Measurements from ENCODE around the gene RAB40C.

RAB40C gene

DNA sequence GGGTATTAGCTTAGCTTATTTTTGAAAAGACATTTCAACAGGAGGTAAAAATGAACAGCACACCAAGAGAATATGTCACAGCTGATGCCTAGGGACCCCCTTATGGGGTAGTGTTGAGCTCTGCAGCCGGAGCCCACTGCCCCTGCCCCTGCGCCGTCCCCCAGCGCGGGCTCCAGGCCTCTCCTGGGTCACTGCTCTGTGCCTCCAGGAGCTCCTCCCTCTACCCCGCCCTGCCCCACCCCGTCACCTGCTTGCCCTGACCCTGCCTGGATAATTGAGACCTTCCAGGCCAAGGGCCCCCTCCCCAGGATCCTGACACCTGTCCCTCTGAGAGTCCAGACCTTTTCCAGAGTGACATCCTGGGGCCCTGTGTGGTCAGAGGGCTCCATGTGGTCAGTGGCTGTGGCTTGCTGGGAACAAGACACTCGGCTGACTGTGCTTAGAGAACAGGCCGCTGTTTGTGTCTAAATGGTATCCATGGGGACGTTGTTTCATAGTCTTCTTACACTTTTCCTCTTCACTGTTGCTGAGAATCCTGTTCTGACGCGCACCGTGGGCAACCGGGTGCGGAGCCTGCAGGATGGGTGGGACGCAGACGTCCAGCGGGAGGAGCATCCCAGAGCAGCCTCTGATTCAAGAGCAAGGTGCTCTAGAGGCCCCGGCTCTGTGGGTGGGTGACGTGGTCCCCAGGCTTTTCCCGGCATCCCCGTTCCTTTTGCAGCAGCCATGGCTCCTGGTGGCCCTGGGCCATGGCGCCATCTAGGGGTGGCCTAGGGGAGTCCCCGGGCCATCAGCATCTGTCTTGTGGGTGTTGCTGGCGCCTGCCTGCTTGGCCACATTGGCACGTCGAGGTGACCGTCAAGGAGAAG is 20.9 kb downstream of the RAB40C start:
- DNase-seq = peak in 49 of 56 donors; percentile 24 to 84 (median 52)

DNA sequence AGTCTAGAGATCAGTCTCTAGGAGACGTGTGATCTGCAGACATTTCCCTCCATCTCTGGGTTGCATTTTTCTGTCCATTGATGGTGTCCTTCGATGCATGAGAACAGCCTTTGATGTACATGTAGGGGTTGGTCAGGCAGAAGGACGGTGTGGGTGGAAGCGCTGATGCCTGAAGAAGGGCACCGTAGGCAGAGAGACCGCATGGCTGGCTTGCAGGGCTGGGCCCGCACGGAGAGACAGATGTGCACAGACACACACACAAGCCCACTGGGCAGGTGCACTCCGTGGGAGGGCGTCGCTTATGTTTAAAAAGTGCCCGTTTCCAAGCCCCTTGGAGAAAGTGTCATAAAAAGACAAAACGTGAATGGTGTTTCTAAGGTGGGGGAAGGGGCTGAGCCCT is 25.3 kb downstream of the RAB40C start:
- no peak for DNase-seq

DNA sequence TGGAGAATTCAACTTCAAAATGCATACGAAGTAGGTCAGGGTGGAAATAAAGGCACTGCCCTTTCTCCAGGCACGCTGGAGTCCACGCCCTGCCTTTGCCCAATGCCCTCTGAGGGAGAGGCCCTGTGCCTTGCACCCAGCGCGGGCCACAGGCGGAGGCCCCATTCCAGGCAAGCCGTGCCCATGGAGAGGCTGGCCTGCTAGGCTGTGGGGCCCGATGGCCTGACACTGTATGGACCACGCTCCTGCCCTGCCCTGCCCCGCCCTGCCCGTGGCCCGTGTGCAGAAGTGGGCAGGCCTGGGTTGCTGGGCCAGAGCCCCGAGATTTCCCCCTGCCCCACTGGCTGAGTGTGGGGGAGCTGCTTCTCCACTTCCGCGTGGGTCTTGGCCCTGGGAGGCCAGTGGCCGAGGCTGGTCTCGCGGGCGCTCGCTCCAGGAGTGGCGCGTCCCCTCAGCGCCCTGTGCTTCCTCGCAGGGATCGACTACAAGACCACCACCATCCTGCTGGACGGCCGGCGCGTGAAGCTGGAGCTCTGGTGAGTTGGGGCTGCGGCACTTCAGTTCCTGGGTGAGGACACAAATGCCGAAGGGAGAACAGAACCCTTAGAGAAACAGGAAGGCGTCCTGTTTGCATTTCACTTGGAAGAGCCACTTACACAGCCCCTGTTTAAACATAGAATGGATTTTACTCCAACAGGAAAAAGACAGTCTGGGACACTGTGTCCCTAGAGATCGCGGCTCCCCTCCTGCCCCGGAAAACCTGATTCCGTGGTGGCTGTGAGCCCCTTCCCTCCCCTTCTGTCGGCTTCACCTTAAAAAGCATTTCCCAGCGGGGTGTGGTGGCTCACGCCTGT is 27.1 kb downstream of the RAB40C start:
- no peak for DNase-seq

DNA sequence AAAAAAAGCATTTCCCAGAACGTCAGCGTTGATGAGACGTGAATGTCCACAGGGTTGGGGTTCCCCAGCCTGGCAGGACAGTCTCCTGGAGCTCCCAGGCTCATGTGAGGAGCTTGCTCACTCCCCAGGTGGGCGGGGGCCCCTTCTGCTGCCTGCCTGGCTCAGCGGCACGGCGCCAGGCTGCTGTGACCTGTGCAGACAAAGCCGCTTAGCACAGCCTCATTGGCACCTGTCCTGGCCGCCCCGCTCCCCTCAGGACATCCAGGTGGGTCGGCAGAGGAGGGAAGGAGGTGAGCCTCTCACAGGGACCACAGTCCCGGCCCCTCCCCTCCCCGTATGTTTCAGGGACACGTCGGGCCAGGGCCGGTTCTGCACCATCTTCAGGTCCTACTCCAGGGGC is 28.0 kb downstream of the RAB40C start:
- no peak for DNase-seq

DNA sequence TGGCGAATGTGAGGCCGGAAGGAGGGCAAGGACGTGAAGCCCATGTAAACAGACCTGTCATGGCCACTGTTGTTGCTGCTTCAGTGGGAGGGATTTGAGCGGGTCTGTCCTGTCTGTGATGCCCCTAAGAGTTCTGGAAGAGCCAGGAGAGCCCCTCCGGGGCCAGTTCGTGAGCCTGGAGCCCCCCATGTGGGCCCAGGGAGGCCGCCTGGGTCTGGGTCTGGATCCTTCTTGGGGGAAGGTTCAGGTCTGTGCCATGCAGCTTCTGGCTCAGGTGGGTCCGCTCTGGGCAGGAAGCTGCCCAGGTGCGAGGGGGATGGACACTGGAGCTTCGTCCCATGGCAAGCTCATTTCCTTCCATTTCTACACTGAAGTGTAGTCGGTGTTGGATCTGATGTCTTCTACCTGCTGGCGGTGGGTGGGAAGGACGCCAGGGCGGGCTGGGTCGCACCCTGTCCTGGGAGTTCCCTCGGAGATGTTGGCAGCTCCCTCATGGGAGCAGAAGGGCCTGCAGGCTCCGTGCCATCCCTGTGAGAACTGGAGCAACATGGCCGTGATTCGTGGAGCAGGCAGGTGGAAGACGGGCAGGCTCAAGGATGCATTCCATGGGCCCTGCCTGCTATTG is 29.7 kb downstream of the RAB40C start:
- no peak for DNase-seq

DNA sequence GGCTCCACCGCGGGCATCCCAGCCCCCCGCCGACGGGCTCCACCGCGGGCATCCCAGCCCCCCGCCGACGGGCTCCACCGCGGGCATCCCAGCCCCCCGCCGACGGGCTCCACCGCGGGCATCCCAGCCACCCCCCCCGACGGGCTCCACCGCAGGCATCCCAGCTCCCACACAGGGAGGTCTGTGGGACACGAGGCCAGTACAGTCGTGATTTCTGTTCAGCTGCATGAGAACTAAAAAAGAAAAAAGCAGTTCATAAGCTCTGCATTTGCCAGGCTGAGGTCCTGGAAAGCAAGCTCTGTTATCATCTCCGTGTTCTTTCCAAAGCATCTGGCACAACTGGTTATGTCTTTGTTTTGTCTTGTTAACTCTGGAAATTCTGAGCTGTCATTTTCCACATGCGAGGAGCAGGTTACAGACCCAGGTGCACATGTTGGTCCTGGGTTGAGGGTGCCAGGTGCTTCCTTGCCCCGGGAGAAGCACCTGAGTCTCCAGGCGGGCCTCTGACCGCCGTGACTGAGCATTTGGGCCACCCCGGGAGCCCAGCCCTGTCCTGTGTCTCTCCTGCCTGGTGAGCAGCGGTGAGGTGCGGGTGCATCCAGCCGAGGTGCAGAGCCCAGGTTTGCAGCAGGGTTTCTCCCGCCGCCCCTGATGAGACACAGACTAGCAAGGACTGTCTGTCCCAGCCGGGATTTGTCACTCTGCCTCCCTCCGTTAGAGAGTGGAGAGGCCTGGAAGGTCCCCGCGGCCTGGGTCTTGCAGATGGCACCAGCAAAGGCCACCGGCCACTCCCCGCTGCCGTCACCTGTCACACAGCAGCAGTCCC is 31.0 kb downstream of the RAB40C start:
- no peak for DNase-seq

DNA sequence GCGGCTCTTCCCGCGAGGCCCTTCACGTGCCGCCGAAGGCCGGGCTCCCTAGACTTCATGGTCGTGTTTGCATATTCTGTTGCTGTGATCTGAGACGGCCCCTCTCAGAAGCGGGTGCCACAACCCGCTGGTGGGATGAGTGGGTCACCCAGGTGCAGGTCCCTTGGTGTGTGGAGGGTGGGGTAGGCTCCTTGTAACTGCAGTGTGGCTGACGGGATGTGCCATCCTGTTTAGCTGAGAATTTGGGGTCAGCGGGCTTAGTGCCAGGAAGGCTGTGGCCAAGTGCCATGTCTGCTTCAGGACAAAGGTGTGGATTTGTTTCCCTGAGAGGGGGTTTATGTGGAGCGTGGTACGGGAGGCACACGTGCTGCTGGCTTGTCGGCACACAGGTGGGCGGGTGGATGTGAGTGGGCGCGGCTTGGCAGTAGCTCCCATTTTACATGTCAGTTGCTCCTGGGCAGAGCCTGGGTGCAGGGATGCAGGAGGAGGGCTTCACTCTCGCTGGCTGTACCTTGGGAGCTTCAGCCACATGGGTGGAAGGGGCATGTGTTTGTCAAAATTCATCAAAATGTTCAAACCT is 31.8 kb downstream of the RAB40C start:
- DNase-seq = peak in 20 of 56 donors; percentile 15 to 66 (median 42)

DNA sequence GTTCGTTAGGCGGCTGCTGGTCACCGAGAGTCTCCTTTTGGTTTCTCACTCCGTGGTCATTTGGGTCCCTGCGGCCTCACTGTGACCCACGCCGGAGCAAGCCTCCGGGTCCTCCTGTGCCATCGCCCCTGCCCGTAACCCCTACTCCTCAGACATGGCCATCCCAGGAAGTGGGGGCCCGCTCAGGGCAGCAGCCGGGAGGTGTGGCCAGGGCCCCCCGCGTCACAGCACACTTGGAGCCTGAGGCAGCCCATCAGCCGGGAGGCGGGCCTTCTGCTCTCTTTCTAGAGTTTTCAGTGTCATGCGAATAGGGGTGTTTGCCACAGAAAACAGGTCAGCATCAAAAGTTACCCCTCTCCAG is 33.0 kb downstream of the RAB40C start:
- no peak for DNase-seq

DNA sequence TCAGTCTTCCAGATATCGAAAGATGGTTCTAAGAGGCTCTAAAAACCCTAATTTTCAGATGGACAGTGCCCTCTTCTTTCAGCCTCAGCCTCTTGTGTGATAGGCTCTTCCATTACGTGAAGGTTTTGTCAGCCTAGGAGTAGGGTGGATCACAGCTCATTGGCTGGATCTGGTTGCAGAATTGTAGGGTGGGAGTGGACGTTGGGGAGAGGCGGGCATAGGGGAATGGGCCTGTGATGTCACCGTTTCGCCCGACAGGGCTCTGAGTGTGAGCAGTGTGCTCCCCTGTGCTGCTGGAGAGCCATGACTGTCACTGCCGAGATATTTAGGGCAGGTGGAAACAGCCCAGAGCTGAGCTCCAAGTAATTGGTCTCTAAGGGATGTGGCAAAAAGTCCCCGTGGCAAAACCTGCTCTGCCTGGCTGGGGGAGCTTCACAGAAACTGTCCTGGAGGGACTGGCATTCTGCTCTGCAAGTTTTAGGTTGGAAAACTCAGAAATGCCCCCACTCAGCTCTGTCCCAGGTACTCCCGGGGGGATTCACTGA is 34.7 kb downstream of the RAB40C start:
- no peak for DNase-seq

DNA sequence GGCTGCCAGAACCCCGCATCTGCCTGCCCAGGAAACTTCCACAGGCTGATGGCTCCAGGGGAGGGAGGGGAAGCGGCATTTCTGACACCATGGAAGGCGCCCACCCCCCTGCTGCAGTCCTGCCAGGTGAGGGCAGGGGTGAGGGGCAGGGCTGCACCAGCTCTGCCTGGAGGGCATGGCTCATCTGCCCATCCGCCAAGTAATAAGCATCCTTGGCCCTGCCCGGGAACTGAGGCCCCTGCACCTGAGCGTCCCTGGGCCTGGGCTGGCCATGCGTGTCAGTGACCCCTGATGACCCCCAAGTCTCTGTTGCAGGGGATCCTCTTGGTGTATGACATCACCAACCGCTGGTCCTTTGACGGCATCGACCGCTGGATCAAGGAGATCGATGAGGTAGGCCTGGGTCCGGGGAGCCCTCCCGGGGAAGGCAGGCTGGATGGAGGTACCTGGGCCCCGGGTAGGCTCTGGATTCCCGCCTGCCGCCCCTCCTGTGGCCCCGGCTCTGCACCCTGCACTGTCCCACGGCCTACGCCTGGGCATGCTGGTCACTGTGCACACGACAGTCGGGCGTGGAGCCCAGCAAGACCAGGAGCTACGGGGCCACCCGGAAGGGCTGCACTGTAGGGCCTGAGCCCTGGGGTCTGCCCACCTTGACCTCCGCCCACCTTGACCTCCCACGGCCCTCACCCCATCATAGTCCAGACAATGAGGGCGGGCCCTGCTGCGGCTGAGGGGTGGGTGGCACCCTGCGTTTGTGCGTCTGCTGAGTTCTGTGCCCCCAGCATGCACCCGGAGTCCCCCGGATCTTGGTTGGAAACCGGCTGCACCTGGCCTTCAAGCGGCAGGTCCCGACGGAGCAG is 35.5 kb downstream of the RAB40C start:
- DNase-seq = no peak

DNA sequence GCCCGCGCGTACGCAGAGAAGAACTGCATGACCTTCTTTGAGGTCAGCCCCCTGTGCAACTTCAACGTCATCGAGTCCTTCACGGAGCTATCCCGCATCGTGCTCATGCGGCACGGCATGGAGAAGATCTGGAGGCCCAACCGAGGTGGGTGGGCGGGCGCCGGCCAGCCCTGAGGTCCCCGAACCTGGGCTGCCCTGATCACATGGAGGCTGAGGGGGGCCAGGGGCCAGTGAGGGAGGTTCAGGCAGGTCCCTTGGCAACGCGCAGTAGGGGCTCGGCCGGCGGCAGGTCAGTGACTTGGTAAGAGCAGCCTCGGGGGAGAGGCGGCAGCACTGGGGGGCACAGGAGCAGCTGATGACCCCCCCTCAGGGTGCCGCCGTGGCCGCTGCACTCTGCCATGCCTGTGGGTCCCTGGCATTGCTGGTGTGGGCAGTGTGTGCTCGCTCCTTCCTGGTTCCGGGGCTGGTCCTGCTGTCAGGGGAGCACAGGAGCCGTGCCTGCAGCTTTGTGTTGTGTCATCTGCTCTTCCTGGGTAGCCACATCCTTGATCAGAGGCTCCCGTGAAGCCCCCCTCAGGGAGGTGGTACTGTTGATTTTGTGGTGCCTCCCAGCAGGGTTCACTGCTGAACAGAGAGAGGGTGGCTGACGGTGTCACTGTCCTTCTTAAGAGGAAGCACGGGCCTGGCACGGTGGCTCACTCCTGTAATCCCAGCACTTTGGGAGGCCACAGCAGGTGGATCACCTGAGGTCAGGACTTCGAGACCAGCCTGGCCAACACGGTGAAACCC is 36.3 kb downstream of the RAB40C start:
- no peak for DNase-seq

DNA sequence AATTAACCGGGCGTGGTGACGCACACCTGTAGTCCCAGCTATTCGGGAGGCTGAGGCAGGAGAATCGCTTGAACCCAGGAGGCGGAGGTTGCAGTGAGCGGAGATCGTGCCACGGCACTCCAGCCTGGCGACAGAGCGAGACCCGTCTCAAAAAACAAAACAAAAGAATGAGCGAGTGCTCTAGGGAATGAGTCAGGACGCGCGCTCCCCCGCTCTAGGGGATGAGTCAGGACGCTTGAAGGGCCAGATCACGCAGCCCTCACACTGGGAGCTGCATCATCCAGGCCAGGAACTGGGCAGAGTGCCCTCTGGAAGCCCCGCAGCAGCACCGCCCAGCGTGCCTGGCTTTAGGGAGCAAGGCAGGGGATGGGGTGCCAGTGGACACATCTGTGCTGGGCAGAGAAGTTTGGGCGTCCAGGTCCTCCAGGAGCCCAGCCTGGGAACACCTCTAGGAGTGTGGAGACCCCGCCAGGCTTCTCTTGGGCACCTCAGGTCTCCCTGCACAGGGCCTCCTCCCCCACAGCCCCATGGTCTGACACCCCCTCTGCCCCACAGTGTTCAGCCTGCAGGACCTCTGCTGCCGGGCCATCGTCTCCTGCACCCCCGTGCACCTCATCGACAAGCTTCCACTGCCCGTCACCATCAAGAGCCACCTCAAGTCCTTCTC is 37.1 kb downstream of the RAB40C start:
- peak in 19 of 56 donors; percentile 9 to 62 (median 30) for DNase-seq

DNA sequence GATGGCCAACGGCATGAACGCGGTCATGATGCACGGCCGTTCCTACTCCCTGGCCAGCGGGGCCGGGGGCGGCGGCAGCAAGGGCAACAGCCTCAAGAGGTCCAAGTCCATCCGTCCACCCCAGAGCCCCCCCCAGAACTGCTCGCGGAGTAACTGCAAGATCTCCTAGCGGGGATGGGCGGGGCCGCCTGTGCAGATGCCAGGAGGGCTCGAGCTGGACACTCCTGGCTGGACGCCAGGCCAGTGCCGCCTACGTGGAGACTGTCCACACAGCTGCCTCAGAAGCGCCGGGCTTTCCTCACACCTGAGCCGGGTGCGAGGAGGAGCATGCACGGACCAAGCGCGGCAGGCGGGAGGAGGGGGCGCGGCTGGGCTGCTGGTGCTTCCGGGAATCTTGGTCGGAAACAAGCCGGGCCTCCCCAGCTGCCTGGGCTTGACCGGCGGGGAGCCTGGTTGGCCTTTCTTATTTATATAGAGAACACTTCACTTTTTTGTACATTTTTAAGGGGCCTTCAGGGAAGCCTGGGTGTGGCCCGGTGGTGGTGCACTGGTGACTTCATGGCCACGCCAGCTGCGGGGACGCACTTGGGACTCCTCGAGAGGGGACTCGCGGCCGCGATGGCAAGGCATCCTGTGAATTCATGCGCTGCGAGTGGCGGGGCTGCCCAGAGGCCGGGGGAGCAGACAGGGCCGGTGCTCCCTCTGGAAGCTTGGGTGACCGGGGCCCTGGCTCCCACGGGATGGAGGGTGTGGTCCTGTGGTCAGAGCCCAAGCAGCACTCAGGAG is 37.8 kb downstream of the RAB40C start:
- DNase-seq = no peak

DNA sequence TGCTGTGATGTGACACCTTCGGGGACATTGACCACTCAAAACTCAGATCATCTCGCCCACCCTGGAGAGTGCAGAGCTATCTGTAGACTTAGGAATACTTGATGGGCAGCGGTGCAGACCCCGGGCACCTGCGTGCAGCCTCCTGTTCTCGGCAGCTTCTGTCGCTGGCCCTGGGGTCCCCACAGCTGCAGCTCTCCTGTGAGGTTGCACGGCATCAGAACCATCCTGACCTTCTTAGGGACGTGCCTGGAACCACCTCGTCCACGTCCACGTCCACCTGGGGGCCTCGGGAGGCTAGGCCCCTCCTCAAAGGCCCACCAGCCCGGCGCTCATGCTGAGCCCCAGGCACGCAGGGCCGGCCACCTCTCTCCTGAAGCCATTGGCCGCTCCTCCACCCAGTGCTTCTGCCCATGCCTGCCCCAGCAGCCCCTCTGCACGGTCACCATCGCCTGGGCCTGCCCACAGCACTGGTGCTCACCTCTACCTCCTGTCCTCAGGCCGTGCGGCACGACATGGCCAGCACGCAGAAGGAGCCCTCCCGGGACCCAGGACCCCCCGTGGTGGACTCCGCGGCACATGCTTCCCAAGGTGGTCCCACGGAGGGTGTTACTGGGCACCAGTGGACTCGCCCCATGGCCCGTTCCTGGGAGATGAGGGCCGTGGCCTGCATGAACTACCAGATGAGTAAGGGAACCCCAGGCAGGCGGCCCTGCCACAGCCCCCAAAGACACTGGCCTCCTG is 38.6 kb downstream of the RAB40C start:
- no peak for DNase-seq

DNA sequence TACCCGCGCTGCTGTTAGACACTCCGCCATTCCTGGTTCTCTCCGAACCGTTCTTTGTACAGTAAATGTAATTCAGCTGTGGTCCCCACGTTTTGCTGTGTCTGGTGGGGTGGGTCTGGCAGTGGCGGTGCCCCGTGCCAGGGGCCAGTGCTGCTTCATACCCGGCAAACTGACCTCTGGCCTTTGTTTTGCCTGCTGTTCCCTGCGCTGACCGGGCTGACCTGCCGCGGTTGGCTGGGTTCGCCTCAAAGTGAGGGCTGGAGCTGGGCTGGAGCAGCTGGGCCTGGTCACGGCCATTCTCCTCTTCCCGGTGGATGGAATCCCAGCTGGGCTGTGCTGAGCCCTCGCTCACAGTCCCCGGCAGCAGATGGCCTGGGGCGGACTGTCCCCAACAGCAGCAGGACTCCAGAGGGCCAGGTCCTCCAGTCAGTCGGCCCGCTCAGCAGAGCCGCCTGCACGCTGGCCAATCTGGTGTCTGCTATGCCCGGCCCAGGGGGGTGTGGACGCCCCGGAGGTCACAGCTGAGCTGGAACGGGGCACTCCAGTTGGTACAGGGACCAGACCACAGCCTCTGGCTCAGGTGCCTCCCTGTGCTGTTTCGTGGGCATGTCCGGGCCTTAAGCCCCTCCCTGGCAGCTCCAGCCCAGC is 39.4 kb downstream of the RAB40C start:
- DNase-seq = no peak

DNA sequence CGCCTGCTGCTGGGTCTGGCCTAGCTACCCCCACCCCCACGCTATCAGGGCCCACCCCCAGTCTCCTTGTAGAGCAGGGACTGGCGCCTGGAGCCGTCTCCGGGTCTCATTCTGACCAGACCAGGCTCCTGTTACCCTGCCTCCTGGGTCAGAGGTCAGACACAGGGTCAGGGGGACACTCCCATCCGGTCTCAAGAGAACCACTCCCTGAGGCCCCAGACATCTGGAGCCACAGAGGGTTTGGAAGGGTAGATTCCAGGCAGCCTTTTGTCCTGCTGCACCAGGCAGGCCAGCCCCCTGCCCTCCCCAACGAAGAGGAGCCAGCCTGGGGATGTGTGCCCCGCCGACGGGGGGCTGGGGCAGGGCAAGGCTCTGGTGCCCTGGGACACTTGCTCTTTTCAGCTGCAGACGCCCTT is 40.0 kb downstream of the RAB40C start:
- DNase-seq = no peak
